HCT116 (cell line): ENCODE results near the gene MAPRE2. TPM values are rescaled to one million over a fixed set of nuclear protein-coding genes. Genes with fewer than 3 reads are reported as not detected.

Source experiments
- ATAC-seq: fragments of 200-7000 bp; cut with Tn5 transposase; 2 replicates; pipeline ENCODE4 v1.9.1; 2020; ENCODE audit warnings: mild to moderate bottlenecking, moderate library complexity
- BruUV-seq: library from RNA; stranded (reverse); fragments of 400-500 nt; replicated peaks from 2 replicates; lab custom pipeline; 2021; lab: Mats Ljungman, UMichigan
- CTCF ChIA-PET: fragments of 300-600 bp; sonication (Branson Sonifier 250); formaldehyde crosslinking; loops from one replicate; lab custom pipeline; 2021; ENCODE audit warnings: antibody characterized with exemption; lab: Charles Lee
- POLR2A ChIA-PET: fragments of 300-600, 350-600 bp; sonication (Branson Sonifier 250); formaldehyde crosslinking; loops from one replicate; lab custom pipeline; 2021; ENCODE audit warnings: antibody characterized with exemption; lab: Charles Lee
- RAD21 ChIA-PET, 2 experiments: fragments of 300-600 bp; sonication (Branson Sonifier 250); formaldehyde crosslinking; loops; one replicate each; lab custom pipeline; 2023; ENCODE audit warnings: low total read pairs in 2 of 2; ENCODE audit not compliant: uncharacterized antibody in 2 of 2, unreplicated experiment in 2 of 2, low non-redundant PET in 1 of 2; lab: Charles Lee
- DNase-seq: peaks from one replicate; pipeline ENCODE4 v3.0.0-alpha.2; 2010; ENCODE audit warnings: low read depth, low spot score
- H2AFZ ChIP-seq: fragments of 200-600 bp; shearing (Covaris generic), sonication (generic); 2 replicates; pipeline ENCODE4 v1.6.1; 2017; ENCODE audit warnings: low read depth, mixed run types, mixed read lengths, antibody characterized with exemption, low read length; ENCODE audit not compliant: poor library complexity, severe bottlenecking
- H3K27ac ChIP-seq: 2 replicates; pipeline ENCODE4 v1.5.1; 2012; ENCODE audit warnings: low read depth, low read length
- H3K27me3 ChIP-seq: fragments of 200-600 bp; sonication (generic); 2 replicates; pipeline ENCODE4 v1.6.1; 2016; ENCODE audit warnings: mixed run types, low read length, mixed read lengths; ENCODE audit not compliant: insufficient read depth
- H3K36me3 ChIP-seq, 2 experiments: fragments of 200-500 bp in 1 of 2; fragments of 200-600 bp in 1 of 2; sonication (Bioruptor generic) in 1 of 2; sonication (generic) in 1 of 2; 2 replicates each; pipeline versions ENCODE4 v1.5.1 to v1.6.1; 2014 to 2016; ENCODE audit warnings: low read length in 2 of 2, inconsistent platforms in 1 of 2, mixed read lengths in 1 of 2, mixed run types in 1 of 2; ENCODE audit not compliant: insufficient read depth in 2 of 2, control insufficient read depth in 1 of 2
- H3K4me1 ChIP-seq, 2 experiments: fragments of 200-600 bp in 1 of 2; sonication (generic) in 1 of 2; 2 replicates each; pipeline versions ENCODE4 v1.5.1 to v1.6.1; 2012 to 2017; ENCODE audit warnings: low read length in 2 of 2, inconsistent platforms in 1 of 2, mild to moderate bottlenecking in 1 of 2, mixed read lengths in 1 of 2, mixed run types in 1 of 2, moderate library complexity in 1 of 2; ENCODE audit not compliant: insufficient read depth in 2 of 2, control insufficient read depth in 1 of 2
- H3K4me2 ChIP-seq: fragments of 200-600 bp; sonication (generic); 2 replicates; pipeline ENCODE4 v1.6.1; 2017; ENCODE audit warnings: mixed run types, low read length, mixed read lengths
- H3K4me3 ChIP-seq, 2 experiments: fragments of 200-600 bp in 1 of 2; sonication (generic) in 1 of 2; replicated peaks in 1 of 2; 2 replicates each; pipeline ENCODE4 v1.5.1; 2011 to 2016; ENCODE audit warnings: low read length in 2 of 2, control low read depth in 1 of 2, low read depth in 1 of 2, mild to moderate bottlenecking in 1 of 2, mixed read lengths in 1 of 2, mixed run types in 1 of 2
- H3K79me2 ChIP-seq: fragments of 200-600 bp; sonication (generic); 2 replicates; pipeline ENCODE4 v1.6.1; 2017; ENCODE audit warnings: mild to moderate bottlenecking, mixed run types, low read length, moderate library complexity, mixed read lengths; ENCODE audit not compliant: insufficient read depth
- H3K9ac ChIP-seq: fragments of 200-600 bp; sonication (generic); 2 replicates; pipeline ENCODE4 v1.6.1; 2016; ENCODE audit warnings: low read length, mixed read lengths
- H3K9me2 ChIP-seq: fragments of 200-600 bp; sonication (generic), shearing (Covaris generic); 2 replicates; pipeline ENCODE4 v1.6.1; 2017; ENCODE audit warnings: mixed run types, mild to moderate bottlenecking, moderate library complexity; ENCODE audit not compliant: insufficient read depth
- H3K9me3 ChIP-seq, 2 experiments: fragments of 200-500 bp in 1 of 2; fragments of 200-600 bp in 1 of 2; sonication (Bioruptor generic) in 1 of 2; sonication (generic) in 1 of 2; 2 replicates each; pipeline ENCODE4 v1.6.1; 2014 to 2017; ENCODE audit warnings: low read length in 2 of 2, mixed read lengths in 2 of 2, inconsistent platforms in 1 of 2, low read depth in 1 of 2, mild to moderate bottlenecking in 1 of 2, mixed run types in 1 of 2, moderate library complexity in 1 of 2; ENCODE audit not compliant: control insufficient read depth in 1 of 2, insufficient read depth in 1 of 2
- H4K20me1 ChIP-seq: fragments of 200-600 bp; sonication (generic), shearing (Covaris generic); 2 replicates; pipeline ENCODE4 v1.6.1; 2017; ENCODE audit warnings: mixed run types, mild to moderate bottlenecking, moderate library complexity; ENCODE audit not compliant: insufficient read depth
- CBX3 ChIP-seq: IDR thresholded peaks from 2 replicates; pipeline ENCODE4 v1.6.1; 2012; ENCODE audit warnings: low read depth
- ELF1 ChIP-seq: IDR thresholded peaks from 2 replicates; pipeline ENCODE4 v1.6.1; 2012; ENCODE audit warnings: low read depth, borderline replicate concordance
- EZH2 ChIP-seq: fragments of 200-600 bp; sonication (generic); IDR thresholded peaks from 2 replicates; pipeline ENCODE4 v1.6.1; 2017; ENCODE audit warnings: antibody characterized with exemption, mixed run types
- JUND ChIP-seq: IDR thresholded peaks from 2 replicates; pipeline ENCODE4 v1.6.1; 2012
- RAD21 ChIP-seq: IDR thresholded peaks from 2 replicates; pipeline ENCODE4 v1.6.1; 2012; ENCODE audit warnings: low read depth, mild to moderate bottlenecking
- SRF ChIP-seq: IDR thresholded peaks from 2 replicates; pipeline ENCODE4 v1.6.1; 2012; ENCODE audit warnings: low read depth
- ZFX ChIP-seq: fragments of 450-650 bp; IDR thresholded peaks from 2 replicates; pipeline ENCODE4 v1.6.1; 2017
- ZNF274 ChIP-seq: fragments of 200-500 bp; sonication (Bioruptor generic); IDR thresholded peaks from 2 replicates; pipeline ENCODE4 v1.6.1; 2014; ENCODE audit warnings: mild to moderate bottlenecking, low read depth, low read length, inconsistent platforms
- intact Hi-C: fragments of 100-400 bp; cut with micrococcal nuclease; formaldehyde crosslinking; loops from 2 replicates; pipeline ENCODE4 v1.10.0; 2022
- total RNA-seq: library from RNA; stranded (reverse); gene quantifications from one replicate; pipeline ENCODE4 v1.2.1, GENCODE V29; 2021; ENCODE audit not compliant: unreplicated experiment
- TF ChIP-seq, protein P1 (sequence below), 3 experiments: fragments of 200-600 bp in 1 of 3; sonication (generic) in 1 of 3; IDR thresholded peaks in 2 of 3; conservative IDR thresholded peaks in 1 of 3; 2 replicates each; pipeline ENCODE4 v1.5.1; 2012 to 2017; ENCODE audit warnings: low read depth in 2 of 3, low read length in 2 of 3, antibody characterized with exemption in 1 of 3, borderline replicate concordance in 1 of 3, control low read depth in 1 of 3, mild to moderate bottlenecking in 1 of 3, mixed read lengths in 1 of 3, mixed run types in 1 of 3, moderate library complexity in 1 of 3; ENCODE audit not compliant: insufficient read depth in 1 of 3
- TF ChIP-seq, protein P2 (sequence below): IDR thresholded peaks from 2 replicates; pipeline ENCODE4 v1.6.1; 2012
- TF ChIP-seq, protein P3 (sequence below): IDR thresholded peaks from 2 replicates; pipeline ENCODE4 v1.6.1; 2012

MAPRE2 gene
- total RNA-seq, 1 experiment from 2014 or later, result 17.2 TPM

DNA sequence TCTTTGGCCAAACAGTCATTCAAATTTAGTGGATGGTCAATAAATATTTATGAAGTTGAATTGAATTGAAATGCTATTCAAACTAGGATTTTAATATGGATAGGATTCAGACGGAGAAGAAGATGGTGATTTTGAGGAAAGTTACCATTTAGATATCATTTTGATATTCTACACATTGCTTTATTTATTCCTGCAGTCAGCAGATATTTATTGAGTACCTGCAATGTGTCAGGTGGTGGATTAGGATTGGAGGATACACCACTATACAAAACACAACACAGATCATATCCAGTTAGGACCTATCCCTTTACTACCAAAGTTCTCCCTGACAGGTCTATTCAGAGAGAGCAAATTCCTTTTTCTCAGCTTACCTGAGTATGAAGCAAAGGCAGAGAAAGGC, 38.8 kb downstream of the MAPRE2 start:
- no peaks in the 10 kb centered on the region for H3K79me2 ChIP-seq
- CTCF ChIA-PET, result no interaction called here
- H3K9ac ChIP-seq, result no peak overlapping the region
- TF ChIP-seq ELF1, result no peak
- TF ChIP-seq, protein P1, sequence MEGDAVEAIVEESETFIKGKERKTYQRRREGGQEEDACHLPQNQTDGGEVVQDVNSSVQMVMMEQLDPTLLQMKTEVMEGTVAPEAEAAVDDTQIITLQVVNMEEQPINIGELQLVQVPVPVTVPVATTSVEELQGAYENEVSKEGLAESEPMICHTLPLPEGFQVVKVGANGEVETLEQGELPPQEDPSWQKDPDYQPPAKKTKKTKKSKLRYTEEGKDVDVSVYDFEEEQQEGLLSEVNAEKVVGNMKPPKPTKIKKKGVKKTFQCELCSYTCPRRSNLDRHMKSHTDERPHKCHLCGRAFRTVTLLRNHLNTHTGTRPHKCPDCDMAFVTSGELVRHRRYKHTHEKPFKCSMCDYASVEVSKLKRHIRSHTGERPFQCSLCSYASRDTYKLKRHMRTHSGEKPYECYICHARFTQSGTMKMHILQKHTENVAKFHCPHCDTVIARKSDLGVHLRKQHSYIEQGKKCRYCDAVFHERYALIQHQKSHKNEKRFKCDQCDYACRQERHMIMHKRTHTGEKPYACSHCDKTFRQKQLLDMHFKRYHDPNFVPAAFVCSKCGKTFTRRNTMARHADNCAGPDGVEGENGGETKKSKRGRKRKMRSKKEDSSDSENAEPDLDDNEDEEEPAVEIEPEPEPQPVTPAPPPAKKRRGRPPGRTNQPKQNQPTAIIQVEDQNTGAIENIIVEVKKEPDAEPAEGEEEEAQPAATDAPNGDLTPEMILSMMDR (IDR thresholded peaks at IDR 0.05 in 2 of 3, conservative IDR thresholded peaks at IDR 0.05 in 1 of 3; ENCODE audit: borderline replicate concordance in 1 of 3, insufficient read depth in 1 of 3, low read depth in 2 of 3, low read length in 2 of 3), result no peak
- no peak for TF ChIP-seq ZNF274
- no peak for TF ChIP-seq RAD21
- TF ChIP-seq, protein P2, sequence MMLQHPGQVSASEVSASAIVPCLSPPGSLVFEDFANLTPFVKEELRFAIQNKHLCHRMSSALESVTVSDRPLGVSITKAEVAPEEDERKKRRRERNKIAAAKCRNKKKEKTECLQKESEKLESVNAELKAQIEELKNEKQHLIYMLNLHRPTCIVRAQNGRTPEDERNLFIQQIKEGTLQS, result no peak
- TF ChIP-seq CBX3, result no peak
- TF ChIP-seq ZFX, result no peak
- no peak for TF ChIP-seq JUND
- TF ChIP-seq, all 23 proteins: peak for 0
- BruUV-seq, result no TSS peak
- RAD21 ChIA-PET, result no interaction called here
- intact Hi-C loops, result no loop called here
- DNase-seq, result no peak
- H3K9me3 ChIP-seq, result no peaks in the 10 kb centered on the region
- no peak overlapping the region for H3K27ac ChIP-seq
- H3K4me2 ChIP-seq, result no peak overlapping the region
- H4K20me1 ChIP-seq, result no peaks in the 10 kb centered on the region
- no peak overlapping the region for H2AFZ ChIP-seq
- H3K36me3 ChIP-seq, result no peaks in the 10 kb centered on the region
- no peaks in the 10 kb centered on the region for H3K27me3 ChIP-seq
- POLR2A ChIA-PET, result no interaction called here
- peaks cover 2 to 9% of the 10 kb centered on the region in 2 experiments; a peak in 1 of 4 replicates for H3K4me1 ChIP-seq
- no peak for ATAC-seq
- H3K9me2 ChIP-seq, result no peaks in the 10 kb centered on the region
- no peak overlapping the region for H3K4me3 ChIP-seq

GRCh38 chr18:35083174-35083712, 42.0 kb downstream of the MAPRE2 start:
- Histone ChIP-seq H4K20me1 (no peaks in the 10 kb centered on the region; the same call in 1 of the 2 replicates), H3K9ac (no peak overlapping the region), H3K4me2 (no peak overlapping the region), H3K4me1 (no peaks in the 10 kb centered on the region), H3K9me2 (no peaks in the 10 kb centered on the region), H3K27me3 (no peaks in the 10 kb centered on the region), H2AFZ (no peak overlapping the region), H3K79me2 (no peaks in the 10 kb centered on the region), H3K27ac (no peak overlapping the region), H3K4me3 (no peak overlapping the region), H3K36me3 (no peaks in the 10 kb centered on the region), H3K9me3 (no peaks in the 10 kb centered on the region)
- ChIA-PET CTCF (no interaction called here), RAD21 (no interaction called here), POLR2A (no interaction called here)
- BruUV-seq, result no TSS peak
- TF ChIP-seq RAD21 (no peak), SRF (no peak), EZH2 (no peak)
- TF ChIP-seq, protein P3, sequence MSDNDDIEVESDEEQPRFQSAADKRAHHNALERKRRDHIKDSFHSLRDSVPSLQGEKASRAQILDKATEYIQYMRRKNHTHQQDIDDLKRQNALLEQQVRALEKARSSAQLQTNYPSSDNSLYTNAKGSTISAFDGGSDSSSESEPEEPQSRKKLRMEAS, result no peak
- DNase-seq (no peak), ATAC-seq (no peak)
- intact Hi-C loops, result no loop called here
